IPS-20b (cell line): ENCODE data around the gene RANGAP1.
"Not testable (repeated sequence)": the region's sequence is repeated elsewhere in the genome, so short reads cannot be mapped to it uniquely, and the experiment has no call there.

Source experiments
- H3K27ac ChIP-seq: one replicate; pipeline ENCODE4 v1.5.1; 2013; ENCODE audit warnings: low read length
- H3K27me3 ChIP-seq: 2 replicates; pipeline ENCODE4 v1.6.1; 2013; ENCODE audit warnings: mild to moderate bottlenecking, low read length, inconsistent platforms; ENCODE audit not compliant: insufficient read depth
- H3K36me3 ChIP-seq: 2 replicates; pipeline ENCODE4 v1.6.1; 2013; ENCODE audit warnings: low read depth, mild to moderate bottlenecking, inconsistent platforms, low read length, moderate library complexity; ENCODE audit not compliant: insufficient read depth
- H3K4me1 ChIP-seq: 2 replicates; pipeline ENCODE4 v1.6.1; 2013; ENCODE audit warnings: mild to moderate bottlenecking, control low read depth, inconsistent platforms, low read length, moderate library complexity; ENCODE audit not compliant: insufficient read depth
- H3K4me3 ChIP-seq: 2 replicates; pipeline ENCODE4 v1.5.1; 2013; ENCODE audit warnings: mild to moderate bottlenecking, low read length, inconsistent platforms
- H3K9ac ChIP-seq: 2 replicates; pipeline ENCODE4 v1.6.1; 2013; ENCODE audit warnings: low read depth, mild to moderate bottlenecking, inconsistent platforms, low read length, moderate library complexity
- H3K9me3 ChIP-seq: 2 replicates; pipeline ENCODE4 v1.6.1; 2013; ENCODE audit warnings: mild to moderate bottlenecking, low read depth, low read length, inconsistent platforms; ENCODE audit not compliant: insufficient read depth

Gene RANGAP1

DNA sequence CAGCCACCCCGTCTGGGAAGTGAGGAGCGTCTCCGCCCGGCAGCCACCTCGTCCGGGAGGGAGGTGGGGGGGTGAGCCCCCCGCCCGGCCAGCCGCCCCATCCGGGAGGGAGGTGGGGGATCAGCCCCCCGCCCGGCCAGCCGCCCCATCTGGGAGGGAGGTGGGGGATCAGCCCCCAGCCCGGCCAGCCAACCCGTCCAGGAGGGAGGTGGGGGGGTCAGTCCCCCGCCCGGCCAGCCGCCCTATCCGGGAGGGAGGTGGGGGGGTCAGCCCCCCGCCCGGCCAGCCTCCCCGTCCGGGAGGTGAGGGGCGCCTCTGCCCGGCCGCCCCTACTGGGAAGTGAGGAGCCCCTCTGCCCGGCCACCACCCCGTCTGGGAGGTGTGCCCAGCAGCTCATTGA is 8.8 kb upstream of the RANGAP1 start:
- H3K4me1 ChIP-seq, H3K4me3 ChIP-seq, H3K36me3 ChIP-seq, H3K27me3 ChIP-seq, H3K9me3 ChIP-seq, H3K9ac ChIP-seq, H3K27ac ChIP-seq: not testable (repeated sequence)

GRCh38 chr22:41290262-41291221 is 4.6 kb upstream of the RANGAP1 start:
- Histone ChIP-seq H3K9me3 (no peaks in the 10 kb centered on the region), H3K4me3 (no peak overlapping the region), H3K27me3 (no peaks in the 10 kb centered on the region), H3K9ac (peak overlapping the region; percentile 65; the same call in 1 of the 2 replicates), H3K4me1 (peaks cover 23% of the 10 kb centered on the region), H3K27ac (peak overlapping the region; percentile 82), H3K36me3 (no peaks in the 10 kb centered on the region)

DNA sequence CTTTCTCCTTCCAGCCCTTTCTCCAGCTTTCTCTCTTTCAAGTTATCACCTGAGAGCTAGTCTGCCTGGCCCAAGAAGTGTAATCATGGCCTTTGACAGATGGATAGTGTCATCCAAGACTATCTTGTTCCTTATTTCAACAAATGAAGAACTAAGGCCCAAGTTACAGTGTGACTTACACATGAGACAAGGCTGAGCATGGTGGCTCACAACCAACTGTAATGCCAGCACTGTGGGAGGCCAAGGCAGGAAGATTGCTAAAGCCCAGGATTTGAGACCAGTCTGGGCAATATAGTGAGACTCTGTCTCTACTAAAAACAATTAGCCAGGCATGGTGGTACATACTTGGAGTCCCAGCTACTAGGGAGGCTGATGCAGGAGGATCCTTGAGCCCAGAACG is 3.7 kb upstream of the RANGAP1 start:
- Histone ChIP-seq H3K27ac (no peak overlapping the region), H3K4me1 (peaks cover 25% of the 10 kb centered on the region), H3K9ac (no peak overlapping the region; the same call in 1 of the 2 replicates), H3K36me3 (peaks cover 4% of the 10 kb centered on the region), H3K9me3 (no peaks in the 10 kb centered on the region), H3K4me3 (no peak overlapping the region), H3K27me3 (no peaks in the 10 kb centered on the region)

- Histone ChIP-seq H3K36me3 (peaks cover 15% of the 10 kb centered on the region), H3K9me3 (no peaks in the 10 kb centered on the region), H3K4me3 (no peak overlapping the region), H3K4me1 (peaks cover 25% of the 10 kb centered on the region), H3K27me3 (no peaks in the 10 kb centered on the region), H3K9ac (peak overlapping the region; percentile 30; the same call in 1 of the 2 replicates), H3K27ac (no peak overlapping the region)
These were observed 2.4 kb upstream of the RANGAP1 start for GRCh38 chr22:41288245-41288946.

- H3K4me1 ChIP-seq, result peaks cover 25% of the 10 kb centered on the region
- H3K27ac ChIP-seq, result peak overlapping the region; percentile 73
These were observed 678 bp upstream of the RANGAP1 start for GRCh38 chr22:41286639-41287091.

GRCh38 chr22:41285441-41285819 is 557 bp downstream of the RANGAP1 start:
- Histone ChIP-seq H3K9ac (peak overlapping the region; percentile 90), H3K27me3 (no peaks in the 10 kb centered on the region), H3K36me3 (peaks cover 44% of the 10 kb centered on the region), H3K9me3 (no peaks in the 10 kb centered on the region), H3K4me3 (peak overlapping the region; percentile 94), H3K4me1 (peaks cover 19% of the 10 kb centered on the region), H3K27ac (peak overlapping the region; percentile 79)

More at GRCh38 chr22:41286639-41287091, 678 bp upstream of the RANGAP1 start:
- Histone ChIP-seq H3K9me3 (no peaks in the 10 kb centered on the region), H3K27me3 (no peaks in the 10 kb centered on the region), H3K4me3 (peak overlapping the region; percentile 78), H3K9ac (peak overlapping the region; percentile 80; the same call in 1 of the 2 replicates), H3K36me3 (peaks cover 32% of the 10 kb centered on the region)

DNA sequence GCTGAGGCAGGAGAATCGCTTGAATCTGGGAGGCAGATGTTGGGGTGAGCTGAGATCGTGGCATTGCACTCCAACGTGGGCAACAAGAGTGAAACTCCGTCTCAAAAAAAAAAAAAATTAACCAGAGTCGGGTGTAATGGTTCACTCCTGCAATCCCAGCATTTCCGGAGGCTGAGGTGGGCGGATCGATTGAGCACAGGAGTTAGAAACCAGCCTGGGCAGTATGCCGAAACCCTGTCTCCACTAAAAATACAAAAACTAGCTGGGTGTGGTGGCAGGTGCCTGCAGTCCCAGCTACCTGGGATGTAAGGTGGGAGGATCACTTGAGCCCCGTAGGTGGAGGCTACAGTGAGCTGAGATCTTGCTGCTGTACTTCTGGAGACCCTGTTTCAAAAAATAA is 1.5 kb downstream of the RANGAP1 start:
- peaks cover 17% of the 10 kb centered on the region for H3K4me1 ChIP-seq
- H3K9me3 ChIP-seq, result no peaks in the 10 kb centered on the region
- H3K9ac ChIP-seq, result no peak overlapping the region; the same call in 1 of the 2 replicates
- no peaks in the 10 kb centered on the region for H3K27me3 ChIP-seq
- H3K4me3 ChIP-seq, result peak overlapping the region; percentile 94; the same call in 1 of the 2 replicates
- no peak overlapping the region for H3K27ac ChIP-seq
- H3K36me3 ChIP-seq, result peaks cover 54% of the 10 kb centered on the region

GRCh38 chr22:41280854-41281253 is 5.1 kb downstream of the RANGAP1 start:
- no peaks in the 10 kb centered on the region for H3K9me3 ChIP-seq
- H3K36me3 ChIP-seq, result peaks cover 86% of the 10 kb centered on the region
- no peak overlapping the region for H3K27ac ChIP-seq
- 0 out of 2 replicates have a peak, but pooled peaks cover 2% of the 10 kb centered on the region for H3K4me1 ChIP-seq
- no peak overlapping the region for H3K9ac ChIP-seq
- H3K27me3 ChIP-seq, result no peaks in the 10 kb centered on the region
- no peak overlapping the region for H3K4me3 ChIP-seq

GRCh38 chr22:41280065-41280464 is 5.9 kb downstream of the RANGAP1 start:
- Histone ChIP-seq H3K27me3 (no peaks in the 10 kb centered on the region), H3K9ac (no peak overlapping the region), H3K27ac (no peak overlapping the region), H3K4me3 (no peak overlapping the region), H3K4me1 (0 out of 2 replicates have a peak, but pooled peaks cover 2% of the 10 kb centered on the region), H3K9me3 (no peaks in the 10 kb centered on the region), H3K36me3 (peaks cover 94% of the 10 kb centered on the region)

DNA sequence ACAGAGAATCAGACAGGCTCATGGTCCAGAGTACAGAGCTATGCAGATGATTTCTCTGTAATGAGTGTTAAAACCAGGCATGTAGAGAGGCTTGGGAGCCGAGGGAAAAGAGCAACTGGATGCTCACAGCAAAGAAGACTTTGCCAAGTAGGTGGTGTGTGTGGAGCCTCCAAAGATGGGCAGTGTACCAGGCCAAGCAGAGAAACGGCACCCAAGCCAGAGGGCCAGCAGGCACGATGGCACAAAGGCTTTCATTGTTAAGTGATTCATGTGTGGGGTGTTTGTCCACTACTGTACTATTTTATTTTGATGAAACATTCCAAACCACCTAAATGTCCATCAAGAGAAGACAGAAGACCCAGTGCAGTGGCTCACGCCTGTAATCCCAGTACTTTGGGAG is 11.1 kb downstream of the RANGAP1 start:
- Histone ChIP-seq H3K36me3 (peaks cover 90% of the 10 kb centered on the region), H3K27ac (no peak overlapping the region)

GRCh38 chr22:41273128-41273527 is 12.9 kb downstream of the RANGAP1 start:
- Histone ChIP-seq H3K4me1 (no peaks in the 10 kb centered on the region), H3K4me3 (no peak overlapping the region), H3K36me3 (peaks cover 91% of the 10 kb centered on the region), H3K27ac (no peak overlapping the region), H3K27me3 (no peaks in the 10 kb centered on the region), H3K9me3 (no peaks in the 10 kb centered on the region), H3K9ac (no peak overlapping the region)

More for the DNA sequence above, 11.1 kb downstream of the RANGAP1 start:
- no peaks in the 10 kb centered on the region for H3K4me1 ChIP-seq
- H3K4me3 ChIP-seq, result no peak overlapping the region
- no peaks in the 10 kb centered on the region for H3K27me3 ChIP-seq
- no peak overlapping the region for H3K9ac ChIP-seq
- H3K9me3 ChIP-seq, result no peaks in the 10 kb centered on the region
